Esophagus (tissue), 2 donors: ENCODE data around the gene GNAO1. TPM values are rescaled to one million over a fixed set of nuclear protein-coding genes. Genes with fewer than 3 reads are reported as not detected.

Experiments used
- H3K27ac ChIP-seq, 2 donors: one replicate each; pipeline ENCODE4 v1.5.1; 2013; ENCODE audit warnings: low read depth in 2 of 2, mild to moderate bottlenecking in 2 of 2, inconsistent platforms in 1 of 2, low read length in 1 of 2, moderate library complexity in 1 of 2
- H3K27me3 ChIP-seq, 2 donors: one replicate each; pipeline ENCODE4 v1.6.1; 2013; ENCODE audit warnings: low read length in 2 of 2, control low read depth in 1 of 2, mild to moderate bottlenecking in 1 of 2; ENCODE audit not compliant: insufficient read depth in 2 of 2, control insufficient read depth in 1 of 2
- H3K36me3 ChIP-seq, 2 donors: one replicate each; pipeline ENCODE4 v1.6.1; 2013; ENCODE audit warnings: low read length in 1 of 2; ENCODE audit not compliant: control insufficient read depth in 2 of 2, insufficient read depth in 2 of 2
- H3K4me1 ChIP-seq, 2 donors: one replicate each; pipeline ENCODE4 v1.6.1; 2013; ENCODE audit warnings: low read length in 1 of 2; ENCODE audit not compliant: control insufficient read depth in 2 of 2, insufficient read depth in 2 of 2
- H3K4me3 ChIP-seq, 2 donors: one replicate each; pipeline ENCODE4 v1.5.1; 2013; ENCODE audit warnings: low read length in 2 of 2, mild to moderate bottlenecking in 2 of 2, low read depth in 1 of 2, moderate library complexity in 1 of 2
- H3K9me3 ChIP-seq, 2 donors: one replicate each; pipeline ENCODE4 v1.6.1; 2013; ENCODE audit warnings: mild to moderate bottlenecking in 2 of 2, low read depth in 1 of 2, low read length in 1 of 2, moderate library complexity in 1 of 2; ENCODE audit not compliant: control insufficient read depth in 2 of 2, insufficient read depth in 1 of 2
- whole genome bisulfite sequencing, 2 donors: extraction: QIAGEN DNeasy Blood & Tissue Kit; methylation state at CpG; one replicate each; pipeline ENCODE4 v1.1.7; 2013; 5-methylcytosine and 5-hydroxymethylcytosine counted together
- polyA plus RNA-seq, 2 donors: library from polyadenylated mRNA; stranded (reverse); fragments of 200-250 nt; gene quantifications; one replicate each; pipeline ENCODE4 v1.2.3, GENCODE V29; 2013
- donor health status: healthy with polysubstance abuse.
- donor health status: Bipolar disorder and iron deficiency.

The GNAO1 gene
- polyA plus RNA-seq, 2 donors, result 0.75 to 1.0 TPM

- WGBS, 2 donors, result 77 to 85% methylated on average over 2 of the region's 2 CpGs
- Histone ChIP-seq H3K9me3 (no peaks in the 10 kb centered on the region), H3K36me3 (no peaks in the 10 kb centered on the region), H3K27me3 (no peaks in the 10 kb centered on the region), H3K27ac (no peak overlapping the region), H3K4me1 (no peaks in the 10 kb centered on the region), H3K4me3 (no peak overlapping the region)
These were observed 8.0 kb upstream of the GNAO1 start for GRCh38 chr16:56183266-56183665.

DNA sequence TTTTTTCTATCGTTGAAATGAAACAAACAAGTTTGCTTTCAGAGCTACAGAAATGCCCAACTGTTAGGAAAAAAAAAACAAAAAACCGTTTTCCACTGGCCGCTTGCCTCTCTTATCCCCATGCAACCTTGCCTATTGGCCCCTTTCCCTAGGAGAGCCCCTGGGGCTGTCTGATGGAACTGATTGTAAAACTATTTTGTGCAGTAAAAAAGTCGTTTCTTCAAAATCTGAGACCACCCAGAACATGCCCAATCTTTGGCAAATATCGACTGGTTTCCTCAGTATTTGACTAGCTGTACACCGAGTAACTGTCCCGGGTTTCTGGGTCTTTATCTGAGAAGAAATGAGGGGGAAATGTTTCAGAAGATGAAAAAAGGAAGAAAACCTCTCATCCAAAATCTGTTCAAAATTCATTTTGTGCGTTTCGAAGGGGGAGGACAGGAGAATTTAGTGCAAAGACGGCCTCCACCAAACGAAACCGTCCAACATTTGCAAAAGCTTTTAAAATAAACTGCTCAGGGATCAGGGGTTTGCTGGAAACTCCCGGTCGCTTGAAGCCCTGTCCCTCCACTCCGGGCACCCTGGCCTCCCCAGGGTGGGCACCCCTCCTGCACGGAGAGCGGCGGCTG lies 1.1 kb upstream of the GNAO1 start:
- H3K36me3 ChIP-seq, result no peaks in the 10 kb centered on the region
- 11 to 12% methylated on average over 18 of the region's 18 CpGs for WGBS, 2 donors
- peak overlapping the region; percentile 61 to 81 for H3K4me3 ChIP-seq
- H3K4me1 ChIP-seq, result peaks cover 0 to 5% of the 10 kb centered on the region in 2 donors
- peaks cover 0 to 9% of the 10 kb centered on the region in 2 donors for H3K27me3 ChIP-seq
- H3K9me3 ChIP-seq, result no peaks in the 10 kb centered on the region
- peak overlapping the region; percentile 65 to 84 for H3K27ac ChIP-seq

GRCh38 chr16:56190677-56191155 lies 573 bp upstream of the GNAO1 start:
- H3K27ac ChIP-seq, result peak overlapping the region; percentile 65 to 84
- peak overlapping the region; percentile 61 to 81 for H3K4me3 ChIP-seq
- H3K4me1 ChIP-seq, result peaks cover 0 to 5% of the 10 kb centered on the region in 2 donors
- WGBS, 2 donors, result 1% methylated on average over 31 to 50 of the region's 50 CpGs
- H3K9me3 ChIP-seq, result no peaks in the 10 kb centered on the region
- no peaks in the 10 kb centered on the region for H3K36me3 ChIP-seq
- peaks cover 0 to 9% of the 10 kb centered on the region in 2 donors for H3K27me3 ChIP-seq

DNA sequence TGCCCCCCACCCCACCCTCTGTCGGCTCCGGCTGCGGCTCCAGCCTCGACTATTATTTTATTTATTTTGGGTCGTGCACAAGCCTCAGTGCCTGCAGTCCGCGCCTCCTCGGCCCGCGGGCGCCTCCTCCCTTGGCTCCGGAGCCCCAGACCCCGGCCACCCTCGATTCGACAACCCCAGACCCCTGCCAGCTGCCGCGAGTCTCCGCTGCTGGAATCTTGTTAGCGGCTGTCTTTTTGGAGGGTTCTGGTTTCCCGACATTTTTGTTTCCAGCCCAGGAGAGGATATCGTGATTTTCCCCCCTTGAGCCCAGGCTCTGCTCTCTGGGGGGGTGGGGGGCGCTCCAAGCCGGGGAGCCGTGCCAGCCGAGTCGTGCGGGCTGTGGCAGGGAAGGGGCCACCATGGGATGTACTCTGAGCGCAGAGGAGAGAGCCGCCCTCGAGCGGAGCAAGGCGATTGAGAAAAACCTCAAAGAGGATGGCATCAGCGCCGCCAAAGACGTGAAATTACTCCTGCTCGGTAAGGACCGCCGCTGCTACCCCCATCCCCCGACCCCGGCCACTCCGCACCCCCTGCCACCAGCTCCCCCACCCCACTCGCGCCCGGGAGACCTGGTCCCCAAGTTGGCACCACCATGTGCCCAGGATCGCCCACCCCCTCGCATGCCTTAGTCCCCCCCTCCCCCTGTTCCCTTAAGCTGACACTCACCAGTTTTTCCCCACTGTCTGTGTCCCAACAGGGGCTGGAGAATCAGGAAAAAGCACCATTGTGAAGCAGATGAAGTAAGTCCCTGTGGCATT lies 746 bp downstream of the GNAO1 start:
- H3K4me1 ChIP-seq, result peaks cover 0 to 5% of the 10 kb centered on the region in 2 donors
- no peaks in the 10 kb centered on the region for H3K36me3 ChIP-seq
- H3K4me3 ChIP-seq, result peak overlapping the region; percentile 67 to 81
- H3K27me3 ChIP-seq, result peaks cover 0 to 9% of the 10 kb centered on the region in 2 donors
- H3K27ac ChIP-seq, result peak overlapping the region; percentile 39 to 56
- H3K9me3 ChIP-seq, result no peaks in the 10 kb centered on the region
- WGBS, 2 donors, result 1 to 2% methylated on average over 43 to 46 of the region's 46 CpGs

DNA sequence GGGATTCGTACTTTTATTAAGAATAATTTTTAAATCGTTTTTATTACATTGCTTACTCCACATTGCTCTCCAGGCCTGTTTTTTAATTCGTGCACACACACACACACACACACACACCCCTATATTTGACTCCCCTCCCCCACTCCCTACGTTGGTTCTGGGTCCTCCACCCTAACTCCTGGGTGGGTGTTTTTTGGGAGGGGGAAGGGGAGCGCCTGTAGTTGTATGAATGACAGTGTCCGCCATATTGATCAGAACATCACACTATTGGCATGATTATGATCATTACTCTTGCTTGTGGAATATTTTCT lies 1.3 kb downstream of the GNAO1 start:
- H3K27me3 ChIP-seq, result peaks cover 0 to 9% of the 10 kb centered on the region in 2 donors
- 16 to 19% methylated on average over 6 of the region's 6 CpGs for WGBS, 2 donors
- H3K36me3 ChIP-seq, result no peaks in the 10 kb centered on the region
- peak overlapping the region in 1 of 2 donors; percentile 1 for H3K4me3 ChIP-seq
- H3K4me1 ChIP-seq, result peaks cover 0 to 5% of the 10 kb centered on the region in 2 donors
- H3K27ac ChIP-seq, result no peak overlapping the region
- no peaks in the 10 kb centered on the region for H3K9me3 ChIP-seq

DNA sequence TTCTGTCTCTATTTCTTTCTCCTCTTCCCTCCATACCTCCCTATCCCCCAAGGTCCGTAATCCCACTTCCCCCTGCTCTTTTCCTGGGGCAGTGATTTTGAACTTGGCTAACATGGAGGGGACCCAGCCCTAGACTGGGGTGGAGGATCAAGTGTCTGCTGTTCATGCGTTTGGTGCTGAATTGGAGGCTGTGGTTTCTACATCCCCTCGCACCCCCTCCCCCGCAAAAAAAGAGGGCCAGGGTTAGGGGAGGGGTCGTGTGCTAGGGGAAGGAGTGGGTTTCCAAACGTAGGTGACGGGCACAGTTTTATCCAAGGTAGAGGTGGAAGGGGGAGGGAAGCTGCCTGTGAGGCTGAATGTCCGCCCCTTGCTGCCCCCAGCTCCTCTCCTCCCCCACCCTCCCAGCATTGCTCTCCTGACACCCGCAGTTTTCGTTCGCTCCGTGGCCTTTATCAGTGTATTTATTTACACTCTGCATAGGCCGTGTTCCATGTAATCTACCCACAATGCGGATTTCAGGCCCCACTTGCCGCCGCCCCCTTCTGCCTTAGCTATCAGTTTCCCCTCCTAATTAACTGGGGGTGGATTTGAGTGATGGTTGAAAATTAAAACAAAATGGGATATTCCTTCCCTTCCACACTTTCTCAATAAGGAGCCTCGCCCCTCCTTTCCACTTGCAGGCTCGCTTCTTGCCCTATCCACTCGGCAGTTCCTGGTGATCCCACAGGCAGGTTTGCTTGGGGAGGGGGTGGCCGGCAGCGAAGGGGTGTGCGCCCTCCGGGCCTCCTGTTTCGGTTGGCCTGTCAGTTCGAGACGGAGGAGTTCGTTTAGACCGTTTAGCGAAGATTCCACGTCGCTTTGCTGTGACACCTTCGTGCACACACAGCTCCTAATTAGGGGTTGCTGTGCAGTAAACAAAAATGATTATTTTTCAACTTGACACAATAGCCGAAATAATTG lies 2.0 kb downstream of the GNAO1 start:
- H3K9me3 ChIP-seq, result no peaks in the 10 kb centered on the region
- H3K27ac ChIP-seq, result no peak overlapping the region
- 19 to 20% methylated on average over 33 of the region's 33 CpGs for WGBS, 2 donors
- H3K4me3 ChIP-seq, result peak overlapping the region in 1 of 2 donors; percentile 1
- H3K4me1 ChIP-seq, result peaks cover 0 to 5% of the 10 kb centered on the region in 2 donors
- H3K36me3 ChIP-seq, result no peaks in the 10 kb centered on the region
- H3K27me3 ChIP-seq, result peaks cover 0 to 9% of the 10 kb centered on the region in 2 donors

DNA sequence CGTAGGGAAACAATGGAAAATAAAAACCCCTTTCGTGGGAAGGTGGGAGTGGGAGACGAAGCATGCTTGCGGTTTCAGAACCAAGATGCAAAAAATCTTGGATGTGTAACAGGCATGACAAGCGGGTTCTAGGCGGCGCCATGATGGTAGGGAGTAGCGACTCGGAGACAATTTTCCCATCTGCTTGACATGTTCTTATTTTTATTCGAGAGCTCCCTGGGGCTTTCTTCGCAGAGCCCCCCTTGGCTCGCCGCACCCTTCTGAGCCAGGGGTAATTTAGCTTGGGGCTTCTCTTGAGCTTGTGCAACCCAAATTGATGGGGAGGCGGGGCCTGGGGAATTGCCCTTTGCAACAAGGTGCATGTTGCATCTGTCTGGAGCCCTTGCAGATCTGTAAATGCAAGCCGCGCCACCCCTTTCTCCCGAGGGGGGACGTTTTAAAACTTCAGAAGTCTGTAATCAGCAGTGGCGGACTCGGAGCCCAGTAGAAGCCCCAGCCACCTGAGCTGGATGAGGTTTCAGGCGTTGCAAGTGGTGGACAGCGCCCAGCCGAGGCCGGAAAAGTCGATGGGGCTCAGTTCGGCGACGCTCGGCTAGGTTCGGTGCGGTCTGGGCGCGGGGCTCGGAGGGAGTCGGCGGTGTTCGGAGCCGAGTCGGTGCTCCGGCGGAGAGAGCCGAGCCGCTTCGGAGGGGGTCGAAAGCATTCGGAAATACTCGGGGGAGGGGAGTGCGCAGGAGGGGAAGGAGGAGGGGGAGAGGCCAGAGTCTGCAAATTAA lies 2.9 kb downstream of the GNAO1 start:
- no peaks in the 10 kb centered on the region for H3K36me3 ChIP-seq
- H3K4me3 ChIP-seq, result peak overlapping the region in 1 of 2 donors; percentile 22
- no peak overlapping the region for H3K27ac ChIP-seq
- H3K9me3 ChIP-seq, result no peaks in the 10 kb centered on the region
- whole genome bisulfite sequencing, 2 donors, result 5% methylated on average over 48 of the region's 48 CpGs
- peaks cover 0 to 9% of the 10 kb centered on the region in 2 donors for H3K27me3 ChIP-seq
- peaks cover 0 to 5% of the 10 kb centered on the region in 2 donors for H3K4me1 ChIP-seq

DNA sequence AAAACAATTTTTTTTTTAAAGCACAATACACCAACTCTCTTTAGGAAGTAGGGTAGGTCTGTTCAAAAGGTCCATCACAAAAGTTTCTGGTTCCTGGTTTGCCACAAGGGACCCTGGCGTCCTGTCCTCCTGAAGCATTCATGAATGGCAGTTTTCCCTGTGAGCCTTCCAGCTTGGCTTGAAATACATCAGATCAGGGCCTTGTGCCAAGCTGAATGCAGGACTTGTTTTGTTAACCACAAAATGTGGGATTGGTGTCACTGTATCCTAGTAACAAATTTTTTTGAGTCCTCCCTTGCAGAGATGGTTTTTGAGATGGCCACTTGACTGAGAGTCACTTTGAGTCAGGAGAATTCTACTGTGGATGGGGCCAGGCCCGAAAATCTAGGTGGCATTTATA lies 3.9 kb downstream of the GNAO1 start:
- H3K27ac ChIP-seq, result no peak overlapping the region
- H3K27me3 ChIP-seq, result peaks cover 0 to 9% of the 10 kb centered on the region in 2 donors
- H3K4me1 ChIP-seq, result peaks cover 0 to 5% of the 10 kb centered on the region in 2 donors
- H3K4me3 ChIP-seq, result no peak overlapping the region
- 45 to 53% methylated on average over 2 of the region's 2 CpGs for whole genome bisulfite sequencing, 2 donors
- no peaks in the 10 kb centered on the region for H3K36me3 ChIP-seq
- no peaks in the 10 kb centered on the region for H3K9me3 ChIP-seq
